HG03520 (cell line): ENCODE data around the gene CR2.
"Not testable (repeated sequence)": the region's sequence is repeated elsewhere in the genome, so short reads cannot be mapped to it uniquely, and the experiment has no call there.

Experiments used
- ATAC-seq: cut with Tn5 transposase; IDR thresholded peaks from one replicate; pipeline ENCODE4 v1.9.1; 2021; ENCODE audit warnings: mild to moderate bottlenecking, moderate library complexity; ENCODE audit not compliant: unreplicated experiment

CR2 gene

GRCh38 chr1:207444514-207445217 lies 9.5 kb upstream of the CR2 start:
- ATAC-seq: no peak

GRCh38 chr1:207453710-207454045 lies 450 bp upstream of the CR2 start:
- ATAC-seq: no peak

GRCh38 chr1:207455183-207455754 lies 1.1 kb downstream of the CR2 start:
- ATAC-seq: no peak

- no peak for ATAC-seq
These were observed 4.3 kb downstream of the CR2 start for GRCh38 chr1:207458414-207458813.

- ATAC-seq: no peak
These were observed 4.9 kb downstream of the CR2 start for GRCh38 chr1:207459008-207459407.

GRCh38 chr1:207461649-207462048 lies 7.5 kb downstream of the CR2 start:
- no peak for ATAC-seq

GRCh38 chr1:207462535-207462934 lies 8.4 kb downstream of the CR2 start:
- no peak for ATAC-seq

GRCh38 chr1:207463021-207463420 lies 8.9 kb downstream of the CR2 start:
- ATAC-seq: no peak

GRCh38 chr1:207463571-207463970 lies 9.4 kb downstream of the CR2 start:
- no peak for ATAC-seq

- ATAC-seq: no peak
These were observed 16.8 kb downstream of the CR2 start for GRCh38 chr1:207470927-207471326.

GRCh38 chr1:207474210-207474609 lies 20.1 kb downstream of the CR2 start:
- no peak for ATAC-seq

GRCh38 chr1:207486198-207486597 lies 32.1 kb downstream of the CR2 start:
- no peak for ATAC-seq

GRCh38 chr1:207487636-207488035 lies 33.5 kb downstream of the CR2 start:
- no peak for ATAC-seq

GRCh38 chr1:207493212-207493611 lies 39.1 kb downstream of the CR2 start:
- ATAC-seq: no peak

GRCh38 chr1:207494171-207494570 lies 40.0 kb downstream of the CR2 start:
- ATAC-seq: no peak

- not testable (repeated sequence) for ATAC-seq
These were observed 41.2 kb downstream of the CR2 start for GRCh38 chr1:207495281-207495680.

GRCh38 chr1:207495801-207496792 lies 42.0 kb downstream of the CR2 start, which contains the start of gene CR1:
Gene CR1, plus strand, starts transcription at chr1:207496157. Its CDS starts 111 bp downstream, at chr1:207496268.
- ATAC-seq: peak; percentile 45

- no peak for ATAC-seq
These were observed 43.8 kb downstream of the CR2 start for GRCh38 chr1:207497941-207498340.

GRCh38 chr1:207499573-207499972 lies 45.4 kb downstream of the CR2 start:
- ATAC-seq: no peak

GRCh38 chr1:207500306-207500705 lies 46.2 kb downstream of the CR2 start:
- no peak for ATAC-seq

GRCh38 chr1:207501071-207501470 lies 46.9 kb downstream of the CR2 start:
- ATAC-seq: no peak

- no peak for ATAC-seq
These were observed 48.6 kb downstream of the CR2 start for GRCh38 chr1:207502726-207503125.
